PFSK-1 (cell line): Measurements from ENCODE around the gene SCN8A.

Experiments
- FOXP2 ChIP-seq: optimal IDR thresholded peaks from 2 replicates; pipeline ENCODE3; 2011; ENCODE audit warnings: borderline replicate concordance, control low read depth, inconsistent platforms; ENCODE audit not compliant: insufficient read depth; ENCODE audit errors: extremely low read length, extremely low read depth
- POLR2AphosphoS5 ChIP-seq: IDR thresholded peaks from 2 replicates; pipeline ENCODE4 v1.6.1; 2012; ENCODE audit warnings: low read depth, mild to moderate bottlenecking, control low read depth, low read length, moderate library complexity
- SIN3A ChIP-seq: IDR thresholded peaks from 2 replicates; pipeline ENCODE4 v1.6.1; 2012; ENCODE audit warnings: mild to moderate bottlenecking, low read length, moderate library complexity, borderline replicate concordance; ENCODE audit not compliant: insufficient read depth
- TAF1 ChIP-seq: IDR thresholded peaks from 2 replicates; pipeline ENCODE4 v1.6.1; 2012; ENCODE audit warnings: low read length, control low read depth, borderline replicate concordance; ENCODE audit not compliant: insufficient read depth
- TF ChIP-seq, protein P1 (sequence below), 2 experiments: IDR thresholded peaks; 2 replicates each; pipeline versions ENCODE4 v1.6.1 to v1.8.0; 2011 to 2012; ENCODE audit warnings: low read depth in 2 of 2, low read length in 2 of 2, control low read depth in 1 of 2, inconsistent platforms in 1 of 2, mild to moderate bottlenecking in 1 of 2, moderate library complexity in 1 of 2; ENCODE audit not compliant: insufficient read depth in 1 of 2

DNA sequence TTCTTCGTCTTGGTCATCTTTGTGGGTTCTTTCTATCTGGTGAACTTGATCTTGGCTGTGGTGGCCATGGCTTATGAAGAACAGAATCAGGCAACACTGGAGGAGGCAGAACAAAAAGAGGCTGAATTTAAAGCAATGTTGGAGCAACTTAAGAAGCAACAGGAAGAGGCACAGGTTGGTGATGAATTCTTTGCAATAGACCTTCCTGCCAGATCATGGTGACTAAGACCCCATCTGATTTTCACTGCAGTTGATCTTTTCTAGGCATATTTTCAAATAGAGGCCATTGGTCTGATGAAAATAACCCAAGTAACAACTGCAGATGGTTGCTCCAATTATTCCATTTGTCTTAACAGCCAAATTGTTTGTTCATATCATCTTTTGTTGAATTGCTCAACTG, 114.4 kb downstream of the SCN8A start:
- no peak for TF ChIP-seq TAF1
- TF ChIP-seq, protein P1, sequence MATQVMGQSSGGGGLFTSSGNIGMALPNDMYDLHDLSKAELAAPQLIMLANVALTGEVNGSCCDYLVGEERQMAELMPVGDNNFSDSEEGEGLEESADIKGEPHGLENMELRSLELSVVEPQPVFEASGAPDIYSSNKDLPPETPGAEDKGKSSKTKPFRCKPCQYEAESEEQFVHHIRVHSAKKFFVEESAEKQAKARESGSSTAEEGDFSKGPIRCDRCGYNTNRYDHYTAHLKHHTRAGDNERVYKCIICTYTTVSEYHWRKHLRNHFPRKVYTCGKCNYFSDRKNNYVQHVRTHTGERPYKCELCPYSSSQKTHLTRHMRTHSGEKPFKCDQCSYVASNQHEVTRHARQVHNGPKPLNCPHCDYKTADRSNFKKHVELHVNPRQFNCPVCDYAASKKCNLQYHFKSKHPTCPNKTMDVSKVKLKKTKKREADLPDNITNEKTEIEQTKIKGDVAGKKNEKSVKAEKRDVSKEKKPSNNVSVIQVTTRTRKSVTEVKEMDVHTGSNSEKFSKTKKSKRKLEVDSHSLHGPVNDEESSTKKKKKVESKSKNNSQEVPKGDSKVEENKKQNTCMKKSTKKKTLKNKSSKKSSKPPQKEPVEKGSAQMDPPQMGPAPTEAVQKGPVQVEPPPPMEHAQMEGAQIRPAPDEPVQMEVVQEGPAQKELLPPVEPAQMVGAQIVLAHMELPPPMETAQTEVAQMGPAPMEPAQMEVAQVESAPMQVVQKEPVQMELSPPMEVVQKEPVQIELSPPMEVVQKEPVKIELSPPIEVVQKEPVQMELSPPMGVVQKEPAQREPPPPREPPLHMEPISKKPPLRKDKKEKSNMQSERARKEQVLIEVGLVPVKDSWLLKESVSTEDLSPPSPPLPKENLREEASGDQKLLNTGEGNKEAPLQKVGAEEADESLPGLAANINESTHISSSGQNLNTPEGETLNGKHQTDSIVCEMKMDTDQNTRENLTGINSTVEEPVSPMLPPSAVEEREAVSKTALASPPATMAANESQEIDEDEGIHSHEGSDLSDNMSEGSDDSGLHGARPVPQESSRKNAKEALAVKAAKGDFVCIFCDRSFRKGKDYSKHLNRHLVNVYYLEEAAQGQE (IDR thresholded peaks at IDR 0.05; ENCODE audit: insufficient read depth in 1 of 2, low read depth in 2 of 2, low read length in 2 of 2): no peak
- no peak for TF ChIP-seq SIN3A
- no peak for TF ChIP-seq POLR2AphosphoS5
- no peak for TF ChIP-seq FOXP2
